A673 (cell line): Measurements from ENCODE around the gene TMEM132C. TPM values are rescaled to one million over a fixed set of nuclear protein-coding genes. Genes with fewer than 3 reads are reported as not detected.

Experiments
- BruUV-seq: library from RNA; stranded (reverse); fragments of 400-500 nt; replicated peaks from 2 replicates; lab custom pipeline; 2021; lab: Mats Ljungman, UMichigan
- CTCF ChIA-PET: fragments of 300-600 bp; sonication (Branson Sonifier 250); formaldehyde crosslinking; loops from one replicate; lab custom pipeline; 2022; ENCODE audit warnings: antibody characterized with exemption; lab: Charles Lee
- POLR2A ChIA-PET: fragments of 300-600 bp; sonication (Branson Sonifier 250); formaldehyde crosslinking; loops from one replicate; lab custom pipeline; 2022; ENCODE audit warnings: antibody characterized with exemption; ENCODE audit not compliant: low non-redundant PET; lab: Charles Lee
- DNase-seq: peaks from one replicate; pipeline ENCODE4 v3.0.0-alpha.2; 2015; ENCODE audit warnings: low spot score
- H3K27ac ChIP-seq: fragments of 200-600 bp; sonication (generic); 2 replicates; pipeline ENCODE4 v1.5.1; 2016; ENCODE audit warnings: mixed run types, low read depth, mild to moderate bottlenecking, mixed read lengths, antibody characterized with exemption, low read length; ENCODE audit not compliant: poor library complexity, severe bottlenecking
- H3K27me3 ChIP-seq: fragments of 200-600 bp; sonication (generic); replicated peaks from 2 replicates; pipeline ENCODE4 v1.6.1; 2017; ENCODE audit warnings: mixed run types, low read depth, mild to moderate bottlenecking, mixed read lengths, antibody characterized with exemption, low read length; ENCODE audit not compliant: insufficient read depth, poor library complexity
- H3K36me3 ChIP-seq: fragments of 200-600 bp; sonication (generic); 2 replicates; pipeline ENCODE4 v1.6.1; 2016; ENCODE audit warnings: mixed run types, mild to moderate bottlenecking, mixed read lengths, antibody characterized with exemption, low read length; ENCODE audit not compliant: insufficient read depth, poor library complexity, severe bottlenecking
- H3K4me1 ChIP-seq: fragments of 200-600 bp; sonication (generic); 2 replicates; pipeline ENCODE4 v1.6.1; 2017; ENCODE audit warnings: mixed run types, mild to moderate bottlenecking, mixed read lengths, antibody characterized with exemption, low read length; ENCODE audit not compliant: insufficient read depth, poor library complexity, severe bottlenecking
- H3K4me3 ChIP-seq: fragments of 200-600 bp; sonication (generic); 2 replicates; pipeline ENCODE4 v1.5.1; 2016; ENCODE audit warnings: low read depth, mixed run types, mild to moderate bottlenecking, mixed read lengths, low read length; ENCODE audit not compliant: poor library complexity, severe bottlenecking
- H3K9me3 ChIP-seq: fragments of 200-600 bp; sonication (generic); 2 replicates; pipeline ENCODE4 v1.6.1; 2016; ENCODE audit warnings: mixed run types, low read depth, mild to moderate bottlenecking, mixed read lengths, antibody characterized with exemption, low read length; ENCODE audit not compliant: poor library complexity, severe bottlenecking
- EZH2 ChIP-seq: fragments of 200-600 bp; sonication (generic); IDR thresholded peaks from 2 replicates; pipeline ENCODE4 v1.6.1; 2017; ENCODE audit warnings: borderline replicate concordance, low read depth, mild to moderate bottlenecking, mixed read lengths, antibody characterized with exemption, low read length; ENCODE audit not compliant: poor library complexity, severe bottlenecking
- intact Hi-C: fragments of 100-400 bp; cut with micrococcal nuclease; formaldehyde crosslinking; loops from one replicate; pipeline ENCODE4 v1.10.0; 2022; ENCODE audit not compliant: unreplicated experiment
- microRNA-seq: library from miRNA; unstranded; fragments of <30 nt; microRNA quantifications from one replicate; pipeline ENCODE4 v1.2.0, GENCODE V29; 2021
- total RNA-seq: library from RNA; stranded (reverse); gene quantifications from 2 replicates; pipeline ENCODE4 v1.2.3, GENCODE V29; 2021
- TF ChIP-seq, protein P1 (sequence below): fragments of 300-800, 200-600 bp; sonication (generic); conservative IDR thresholded peaks from 2 replicates; pipeline ENCODE4 v1.5.1; 2017; ENCODE audit warnings: low read depth, mild to moderate bottlenecking, antibody characterized with exemption, low read length, moderate library complexity, mixed read lengths

Gene TMEM132C
- total RNA-seq, 1 experiment from 2014 or later, result not detected

DNA sequence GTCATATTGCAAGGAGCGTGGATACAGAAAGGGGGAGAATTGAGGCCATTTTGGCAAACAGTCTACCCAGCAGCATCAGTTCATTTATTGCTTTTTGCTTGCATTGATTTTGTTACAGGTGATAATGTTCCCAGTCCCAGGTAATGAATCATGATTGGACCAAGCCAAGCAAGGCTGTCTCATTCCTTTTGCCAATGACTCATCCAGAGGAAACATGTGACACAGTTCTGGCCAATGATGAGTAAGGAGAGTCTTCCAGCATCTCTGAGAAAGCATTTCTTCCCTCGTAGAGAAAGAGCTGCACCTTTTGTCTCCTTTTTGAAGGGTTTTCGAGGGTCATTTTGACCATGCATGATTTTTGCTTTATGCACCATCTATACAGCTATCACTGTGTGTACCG, 488.6 kb downstream of the TMEM132C start:
- no peak for DNase-seq
- Histone ChIP-seq H3K9me3 (no peaks in the 10 kb centered on the region), H3K27me3 (peaks cover 13% of the 10 kb centered on the region), H3K36me3 (no peaks in the 10 kb centered on the region), H3K4me3 (no peak overlapping the region), H3K4me1 (no peaks in the 10 kb centered on the region), H3K27ac (no peak overlapping the region)
- ChIA-PET POLR2A (no interaction called here), CTCF (no interaction called here)
- intact Hi-C loops, result no loop called here
- TF ChIP-seq, protein P1, sequence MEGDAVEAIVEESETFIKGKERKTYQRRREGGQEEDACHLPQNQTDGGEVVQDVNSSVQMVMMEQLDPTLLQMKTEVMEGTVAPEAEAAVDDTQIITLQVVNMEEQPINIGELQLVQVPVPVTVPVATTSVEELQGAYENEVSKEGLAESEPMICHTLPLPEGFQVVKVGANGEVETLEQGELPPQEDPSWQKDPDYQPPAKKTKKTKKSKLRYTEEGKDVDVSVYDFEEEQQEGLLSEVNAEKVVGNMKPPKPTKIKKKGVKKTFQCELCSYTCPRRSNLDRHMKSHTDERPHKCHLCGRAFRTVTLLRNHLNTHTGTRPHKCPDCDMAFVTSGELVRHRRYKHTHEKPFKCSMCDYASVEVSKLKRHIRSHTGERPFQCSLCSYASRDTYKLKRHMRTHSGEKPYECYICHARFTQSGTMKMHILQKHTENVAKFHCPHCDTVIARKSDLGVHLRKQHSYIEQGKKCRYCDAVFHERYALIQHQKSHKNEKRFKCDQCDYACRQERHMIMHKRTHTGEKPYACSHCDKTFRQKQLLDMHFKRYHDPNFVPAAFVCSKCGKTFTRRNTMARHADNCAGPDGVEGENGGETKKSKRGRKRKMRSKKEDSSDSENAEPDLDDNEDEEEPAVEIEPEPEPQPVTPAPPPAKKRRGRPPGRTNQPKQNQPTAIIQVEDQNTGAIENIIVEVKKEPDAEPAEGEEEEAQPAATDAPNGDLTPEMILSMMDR, result no peak
- TF ChIP-seq EZH2, result no peak
- BruUV-seq, result no TSS peak

Small RNA genes within 50 kb of the gene (microRNA-seq; reads per million reads assigned to microRNA genes)
- not detected for gene MIR3612
- not detected for gene MIR4419B
